Chondrocyte (in vitro differentiated cells): Measurements from ENCODE around the gene SDCBP2. TPM values are rescaled to one million over a fixed set of nuclear protein-coding genes. Genes with fewer than 3 reads are reported as not detected.

ENCODE experiments used
- DNase-seq: peaks from one replicate; pipeline ENCODE4 v3.0.0; 2021; ENCODE audit warnings: mixed read lengths, low spot score
- H3K27ac Mint-ChIP-seq: one replicate; pipeline ENCODE4 v1.8.0; 2021; ENCODE audit warnings: mild to moderate bottlenecking, moderate library complexity, mixed read lengths; ENCODE audit not compliant: unreplicated experiment
- H3K27me3 Mint-ChIP-seq: 2 replicates; pipeline ENCODE4 v1.8.0; 2021; ENCODE audit warnings: low read depth, mixed read lengths
- H3K36me3 Mint-ChIP-seq: 2 replicates; pipeline ENCODE4 v1.8.0; 2021; ENCODE audit warnings: low read depth, mixed read lengths
- H3K4me1 Mint-ChIP-seq: 2 replicates; pipeline ENCODE4 v1.8.0; 2021; ENCODE audit warnings: low read depth, mild to moderate bottlenecking, mixed read lengths
- H3K4me3 Mint-ChIP-seq: one replicate; pipeline ENCODE4 v1.8.0; 2021; ENCODE audit warnings: mild to moderate bottlenecking, moderate library complexity, mixed read lengths; ENCODE audit not compliant: unreplicated experiment
- H3K9me3 Mint-ChIP-seq: 2 replicates; pipeline ENCODE4 v1.8.0; 2021; ENCODE audit warnings: low read depth, mixed read lengths
- total RNA-seq: library from RNA; stranded (reverse); gene quantifications from 3 replicates; pipeline ENCODE4 v1.2.1, GENCODE V29; 2021
- TF ChIP-seq, protein P1 (sequence below): fragments of 200-600 bp; sonication (generic); IDR thresholded peaks from 2 replicates; pipeline ENCODE4 v1.5.0; 2021; ENCODE audit warnings: antibody characterized with exemption, mild to moderate bottlenecking, moderate library complexity

The SDCBP2 gene
- total RNA-seq, 1 donor from 2014 or later, result 2.3 TPM

DNA sequence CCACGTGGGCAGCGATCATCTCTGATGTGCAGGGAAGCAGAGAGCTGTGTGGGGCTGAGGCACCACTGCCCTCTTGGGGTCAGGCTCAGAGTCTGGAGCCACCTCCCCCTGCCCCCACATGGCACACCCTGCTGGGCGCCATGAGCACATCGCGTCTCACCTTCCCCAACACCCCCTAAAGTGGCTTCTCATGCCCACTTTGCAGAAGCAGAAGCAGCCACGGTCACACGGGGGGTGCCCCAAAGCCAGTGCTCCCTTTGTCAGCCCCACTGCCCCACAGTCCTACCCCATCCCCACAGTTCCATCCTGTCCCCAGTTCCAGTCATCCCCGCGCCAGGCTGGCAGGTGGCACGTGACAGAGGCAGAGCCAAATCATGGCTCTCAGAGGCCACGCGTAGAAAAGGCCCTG, 19.5 kb downstream of the SDCBP2 start:
- Mint-ChIP-seq H3K27me3 (no peaks in the 10 kb centered on the region), H3K36me3 (peaks cover 8% of the 10 kb centered on the region), H3K9me3 (no peaks in the 10 kb centered on the region), H3K27ac (no peak overlapping the region), H3K4me1 (peaks cover 6% of the 10 kb centered on the region), H3K4me3 (no peak overlapping the region)
- TF ChIP-seq, protein P1, sequence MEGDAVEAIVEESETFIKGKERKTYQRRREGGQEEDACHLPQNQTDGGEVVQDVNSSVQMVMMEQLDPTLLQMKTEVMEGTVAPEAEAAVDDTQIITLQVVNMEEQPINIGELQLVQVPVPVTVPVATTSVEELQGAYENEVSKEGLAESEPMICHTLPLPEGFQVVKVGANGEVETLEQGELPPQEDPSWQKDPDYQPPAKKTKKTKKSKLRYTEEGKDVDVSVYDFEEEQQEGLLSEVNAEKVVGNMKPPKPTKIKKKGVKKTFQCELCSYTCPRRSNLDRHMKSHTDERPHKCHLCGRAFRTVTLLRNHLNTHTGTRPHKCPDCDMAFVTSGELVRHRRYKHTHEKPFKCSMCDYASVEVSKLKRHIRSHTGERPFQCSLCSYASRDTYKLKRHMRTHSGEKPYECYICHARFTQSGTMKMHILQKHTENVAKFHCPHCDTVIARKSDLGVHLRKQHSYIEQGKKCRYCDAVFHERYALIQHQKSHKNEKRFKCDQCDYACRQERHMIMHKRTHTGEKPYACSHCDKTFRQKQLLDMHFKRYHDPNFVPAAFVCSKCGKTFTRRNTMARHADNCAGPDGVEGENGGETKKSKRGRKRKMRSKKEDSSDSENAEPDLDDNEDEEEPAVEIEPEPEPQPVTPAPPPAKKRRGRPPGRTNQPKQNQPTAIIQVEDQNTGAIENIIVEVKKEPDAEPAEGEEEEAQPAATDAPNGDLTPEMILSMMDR, result no peak
- DNase-seq, result no peak

DNA sequence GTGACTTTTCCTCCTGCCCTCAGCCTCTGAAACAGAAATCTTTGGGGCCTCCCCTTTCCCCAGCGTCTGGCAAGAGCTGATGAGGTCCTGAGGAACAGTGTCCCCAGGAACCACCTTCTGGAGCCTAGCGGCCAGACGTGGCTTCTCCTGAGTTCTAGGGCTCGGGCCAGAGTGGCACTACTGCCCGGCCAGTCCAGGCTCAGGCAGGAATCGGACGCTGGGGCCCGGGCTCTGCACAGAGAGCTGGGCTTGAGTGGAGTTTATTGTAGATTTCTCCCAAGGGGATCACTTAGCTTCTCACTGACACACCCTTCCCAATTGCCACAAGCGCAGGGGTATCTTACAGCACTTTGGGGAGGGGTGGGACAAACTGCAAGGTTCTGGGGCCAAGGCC, 20.2 kb downstream of the SDCBP2 start:
- Mint-ChIP-seq H3K36me3 (peaks cover 8% of the 10 kb centered on the region), H3K27ac (no peak overlapping the region), H3K4me1 (peaks cover 2% of the 10 kb centered on the region), H3K27me3 (no peaks in the 10 kb centered on the region), H3K4me3 (no peak overlapping the region), H3K9me3 (no peaks in the 10 kb centered on the region)
- DNase-seq, result no peak
- TF ChIP-seq, protein P1, result no peak

DNA sequence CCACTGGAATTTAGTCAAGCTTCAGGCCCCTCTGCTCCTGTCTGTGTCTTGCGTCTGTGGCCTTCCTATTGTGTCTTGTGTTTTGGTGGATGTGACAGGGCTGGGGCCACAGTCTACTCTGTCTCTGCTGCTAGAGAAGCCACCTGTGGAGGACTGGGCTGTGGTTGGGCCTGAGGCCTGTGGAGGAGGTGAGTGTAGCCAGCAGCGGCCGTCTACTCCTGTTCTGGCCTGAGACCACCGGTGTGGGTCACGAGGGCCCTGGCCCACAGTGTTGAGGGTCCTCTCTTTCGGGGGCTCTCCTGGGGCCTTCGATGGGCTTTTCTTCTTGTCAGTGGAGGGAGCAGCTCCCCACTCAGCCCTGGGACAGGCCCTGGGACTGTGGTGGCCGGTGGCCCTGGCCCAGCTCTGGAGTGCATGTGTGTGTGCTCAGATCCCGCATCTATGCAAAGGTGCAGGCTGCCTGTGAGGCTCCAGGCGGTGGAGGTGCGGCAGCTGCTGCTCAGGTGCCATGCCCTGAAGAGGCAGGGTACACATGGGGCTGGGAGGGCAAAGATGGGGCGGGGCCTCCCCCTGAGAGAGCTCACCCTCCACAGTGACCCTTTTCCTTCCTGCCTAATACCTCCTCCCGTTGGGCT, 20.8 kb downstream of the SDCBP2 start:
- no peak for DNase-seq

DNA sequence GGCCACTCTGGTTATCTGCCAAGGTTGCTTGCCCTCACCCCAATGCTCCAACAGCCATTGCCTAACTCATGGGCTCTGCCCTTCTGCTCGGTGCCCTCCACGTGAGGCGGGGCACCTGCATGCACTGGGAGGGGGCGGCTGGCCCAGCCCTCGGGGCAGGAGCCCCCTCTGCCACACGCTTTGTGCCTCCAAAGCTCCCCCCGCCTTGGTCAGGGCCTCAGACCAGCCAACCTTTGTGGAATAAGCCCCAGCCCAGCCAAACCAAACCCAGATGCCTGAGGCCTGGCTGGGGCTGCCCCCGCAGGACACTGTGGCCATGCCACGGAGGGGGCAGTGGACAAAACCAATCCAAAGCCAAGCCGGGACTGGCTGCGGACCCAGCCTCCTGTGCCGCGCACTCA, 21.4 kb downstream of the SDCBP2 start:
- no peak overlapping the region for H3K27ac Mint-ChIP-seq
- peak; percentile 73 for DNase-seq
- no peaks in the 10 kb centered on the region for H3K27me3 Mint-ChIP-seq
- TF ChIP-seq, protein P1, result no peak
- H3K4me1 Mint-ChIP-seq, result no peaks in the 10 kb centered on the region
- no peaks in the 10 kb centered on the region for H3K9me3 Mint-ChIP-seq
- H3K36me3 Mint-ChIP-seq, result peaks cover 8% of the 10 kb centered on the region
- H3K4me3 Mint-ChIP-seq, result no peak overlapping the region

More for the DNA sequence above, 20.8 kb downstream of the SDCBP2 start:
- Mint-ChIP-seq H3K9me3 (no peaks in the 10 kb centered on the region), H3K4me3 (no peak overlapping the region), H3K27me3 (no peaks in the 10 kb centered on the region), H3K27ac (no peak overlapping the region), H3K4me1 (no peaks in the 10 kb centered on the region), H3K36me3 (peaks cover 8% of the 10 kb centered on the region)
- TF ChIP-seq, protein P1, result no peak

DNA sequence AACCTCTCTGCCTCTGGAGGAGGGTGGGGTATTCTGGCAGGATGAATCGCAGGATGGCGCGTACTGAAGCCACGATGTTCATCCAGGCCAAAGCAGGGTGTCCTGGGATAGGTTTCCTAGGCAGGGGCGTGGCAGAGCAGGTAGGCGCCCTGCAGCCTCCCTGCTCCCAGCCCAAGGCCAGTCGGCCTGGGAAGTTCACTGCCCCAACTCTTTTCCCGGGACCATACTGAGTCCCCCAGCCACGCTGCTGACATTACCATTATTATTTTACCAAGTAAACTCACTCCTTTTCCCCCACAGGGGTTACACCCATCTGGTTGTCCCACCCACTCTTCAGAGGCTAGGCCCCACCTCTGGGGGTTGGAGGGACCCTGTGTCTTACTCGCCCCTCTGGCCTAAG, 21.8 kb downstream of the SDCBP2 start:
- Mint-ChIP-seq H3K27me3 (no peaks in the 10 kb centered on the region), H3K27ac (no peak overlapping the region), H3K36me3 (peaks cover 8% of the 10 kb centered on the region), H3K4me1 (no peaks in the 10 kb centered on the region), H3K9me3 (no peaks in the 10 kb centered on the region), H3K4me3 (no peak overlapping the region)
- DNase-seq, result peak; percentile 54
- TF ChIP-seq, protein P1, result no peak
